ENCODE results near the gene CEP97. TPM values are rescaled to one million over a fixed set of nuclear protein-coding genes. Genes with fewer than 3 reads are reported as not detected.

CEP97 gene
- total and polyA plus RNA-seq, 9 of the 15 experiments (the other 6 are each of a cell fraction or from before 2014, with no cell fraction given) = 2.0 to 10.1 (median 4.3) TPM

- TF ChIP-seq IRF1 (CRISPR knock-in tag; IDR thresholded peaks at IDR 0.05; ENCODE audit: borderline replicate concordance) (no peak), YY1 (IDR thresholded peaks at IDR 0.05; ENCODE audit: borderline replicate concordance in 1 of 3, control insufficient read depth in 1 of 3, extremely low read depth in 1 of 3, insufficient read depth in 3 of 3, insufficient read length in 1 of 3, insufficient replicate concordance in 2 of 3, low read depth in 1 of 3, low read length in 2 of 3) (no peak), ETV5 (CRISPR knock-in tag; IDR thresholded peaks at IDR 0.05; ENCODE audit: low read depth) (no peak), THAP12 (CRISPR knock-in tag; IDR thresholded peaks at IDR 0.05) (no peak), MYNN (IDR thresholded peaks at IDR 0.05) (no peak), MYNN (CRISPR knock-in tag; IDR thresholded peaks at IDR 0.05) (no peak), ZNF12 (CRISPR knock-in tag; IDR thresholded peaks at IDR 0.05) (no peak), NCOR1 (IDR thresholded peaks at IDR 0.05) (no peak), NCOA2 (IDR thresholded peaks at IDR 0.05; ENCODE audit: partially characterized antibody in 2 of 2) (no peak), MCM7 (IDR thresholded peaks at IDR 0.05) (no peak), KDM1A (IDR thresholded peaks at IDR 0.05) (0 out of 4 replicates have a peak, but pooled peaks of 1 of the 2 experiments have one; percentile 21), NFIC (IDR thresholded peaks at IDR 0.05) (peak; percentile 50), ZC3H8 (IDR thresholded peaks at IDR 0.05) (no peak), MLLT1 (IDR thresholded peaks at IDR 0.05) (no peak), POLR2B (IDR thresholded peaks at IDR 0.05; ENCODE audit: low read depth, partially characterized antibody) (no peak), CSDE1 (IDR thresholded peaks at IDR 0.05) (no peak), NR2C1 (IDR thresholded peaks at IDR 0.05) (no peak), NR2C1 (tag; IDR thresholded peaks at IDR 0.05) (no peak), ZNF3 (CRISPR knock-in tag; IDR thresholded peaks at IDR 0.05) (no peak), EP400 (IDR thresholded peaks at IDR 0.05) (peak; percentile 19; the same call in 1 of the 2 replicates), SUPT5H (IDR thresholded peaks at IDR 0.05) (no peak), SNIP1 (IDR thresholded peaks at IDR 0.05; ENCODE audit: low read depth) (no peak), PCBP1 (IDR thresholded peaks at IDR 0.05; ENCODE audit: low read depth, low read length, poor library complexity, severe bottlenecking) (no peak), ZBTB7A (IDR thresholded peaks at IDR 0.05; ENCODE audit: borderline replicate concordance, control insufficient read depth, low read depth, low read length) (no peak), ZNF263 (CRISPR knock-in tag; IDR thresholded peaks at IDR 0.05; ENCODE audit: borderline replicate concordance) (no peak), SRSF3 (IDR thresholded peaks at IDR 0.05; ENCODE audit: insufficient read depth, low read length) (no peak), CEBPG (CRISPR knock-in tag; IDR thresholded peaks at IDR 0.05) (peak; percentile 41; the same call in 1 of the 2 replicates), CEBPG (tag; conservative IDR thresholded peaks at IDR 0.05 in 1 of 2, IDR thresholded peaks at IDR 0.05 in 1 of 2) (0 out of 4 replicates have a peak, but pooled peaks of 1 of the 2 experiments have one; percentile 14)
Observed at GRCh38 chr3:101675709-101676215, 48.7 kb upstream of the CEP97 start (continued).

Measured in K562 (cell line).